C4-2B (cell line): ENCODE data around the gene HSPA2.

Experiments
- ZFX ChIP-seq: fragments of 450-650 bp; IDR thresholded peaks from 2 replicates; pipeline ENCODE4 v1.6.1; 2017
- TF ChIP-seq, protein P1 (sequence below): fragments of 450-650 bp; conservative IDR thresholded peaks from 2 replicates; pipeline ENCODE4 v1.5.1; 2017; ENCODE audit warnings: mild to moderate bottlenecking

DNA sequence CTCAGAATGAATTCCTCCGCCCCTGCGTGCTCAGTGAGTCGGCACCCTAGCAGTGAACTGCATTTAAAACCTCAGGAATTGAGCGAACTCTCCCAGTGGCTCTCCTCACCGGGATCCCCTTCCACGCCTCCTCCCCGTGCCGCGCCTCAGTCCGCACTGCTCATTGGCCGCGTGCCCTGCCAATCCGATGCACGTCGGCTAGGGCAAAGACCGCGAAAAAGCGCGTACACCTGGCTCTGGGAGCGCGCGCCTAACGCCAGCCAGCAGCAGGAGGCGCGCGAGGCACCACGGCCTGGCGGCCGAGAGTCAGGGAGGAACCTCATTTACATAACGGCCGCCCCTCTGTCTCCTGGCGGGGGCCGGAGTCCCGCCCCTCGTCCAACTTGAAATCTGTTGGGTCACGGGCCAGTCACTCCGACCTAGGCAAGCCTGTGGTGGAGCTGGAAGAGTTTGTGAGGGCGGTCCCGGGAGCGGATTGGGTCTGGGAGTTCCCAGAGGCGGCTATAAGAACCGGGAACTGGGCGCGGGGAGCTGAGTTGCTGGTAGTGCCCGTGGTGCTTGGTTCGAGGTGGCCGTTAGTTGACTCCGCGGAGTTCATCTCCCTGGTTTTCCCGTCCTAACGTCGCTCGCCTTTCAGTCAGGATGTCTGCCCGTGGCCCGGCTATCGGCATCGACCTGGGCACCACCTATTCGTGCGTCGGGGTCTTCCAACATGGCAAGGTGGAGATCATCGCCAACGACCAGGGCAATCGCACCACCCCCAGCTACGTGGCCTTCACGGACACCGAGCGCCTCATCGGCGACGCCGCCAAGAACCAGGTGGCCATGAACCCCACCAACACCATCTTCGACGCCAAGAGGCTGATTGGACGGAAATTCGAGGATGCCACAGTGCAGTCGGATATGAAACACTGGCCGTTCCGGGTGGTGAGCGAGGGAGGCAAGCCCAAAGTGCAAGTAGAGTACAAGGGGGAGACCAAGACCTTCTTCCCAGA is at the start of gene HSPA2:
- TF ChIP-seq, protein P1, sequence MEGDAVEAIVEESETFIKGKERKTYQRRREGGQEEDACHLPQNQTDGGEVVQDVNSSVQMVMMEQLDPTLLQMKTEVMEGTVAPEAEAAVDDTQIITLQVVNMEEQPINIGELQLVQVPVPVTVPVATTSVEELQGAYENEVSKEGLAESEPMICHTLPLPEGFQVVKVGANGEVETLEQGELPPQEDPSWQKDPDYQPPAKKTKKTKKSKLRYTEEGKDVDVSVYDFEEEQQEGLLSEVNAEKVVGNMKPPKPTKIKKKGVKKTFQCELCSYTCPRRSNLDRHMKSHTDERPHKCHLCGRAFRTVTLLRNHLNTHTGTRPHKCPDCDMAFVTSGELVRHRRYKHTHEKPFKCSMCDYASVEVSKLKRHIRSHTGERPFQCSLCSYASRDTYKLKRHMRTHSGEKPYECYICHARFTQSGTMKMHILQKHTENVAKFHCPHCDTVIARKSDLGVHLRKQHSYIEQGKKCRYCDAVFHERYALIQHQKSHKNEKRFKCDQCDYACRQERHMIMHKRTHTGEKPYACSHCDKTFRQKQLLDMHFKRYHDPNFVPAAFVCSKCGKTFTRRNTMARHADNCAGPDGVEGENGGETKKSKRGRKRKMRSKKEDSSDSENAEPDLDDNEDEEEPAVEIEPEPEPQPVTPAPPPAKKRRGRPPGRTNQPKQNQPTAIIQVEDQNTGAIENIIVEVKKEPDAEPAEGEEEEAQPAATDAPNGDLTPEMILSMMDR, result peak; percentile 88
- TF ChIP-seq ZFX, result no peak
